Endothelial cell of umbilical vein (primary cell): ENCODE results near the gene TMEM130. TPM values are rescaled to one million over a fixed set of nuclear protein-coding genes. Genes with fewer than 3 reads are reported as not detected.

ENCODE experiments used
- BruUV-seq: library from RNA; stranded (reverse); fragments of 400-500 nt; replicated peaks from 2 replicates; lab custom pipeline; 2021; lab: Mats Ljungman, UMichigan
- CTCF ChIA-PET: fragments of 300-600, 350-600 bp; sonication (Branson Sonifier 250); formaldehyde crosslinking; loops from one replicate; lab custom pipeline; 2021; ENCODE audit warnings: antibody characterized with exemption, inconsistent platforms; lab: Charles Lee
- POLR2A ChIA-PET: fragments of 300-600, 350-600 bp; sonication (Branson Sonifier 250); formaldehyde crosslinking; loops from one replicate; lab custom pipeline; 2021; ENCODE audit warnings: antibody characterized with exemption, inconsistent platforms; lab: Charles Lee
- DNase-seq: peaks from one replicate; pipeline ENCODE4 v3.0.0-alpha.2; 2011; ENCODE audit warnings: low read depth, low spot score
- FAIRE-seq: peaks from 2 replicates; lab custom pipeline; 2011; peaks lifted over from hg19 to GRCh38; lab: Jason Lieb, UNC
- H2AFZ ChIP-seq: 2 replicates; pipeline ENCODE4 v1.6.0; 2012; ENCODE audit warnings: low read depth, low read length, control low read depth, inconsistent platforms
- H3K27ac ChIP-seq: 2 replicates; pipeline ENCODE4 v1.5.1; 2011; ENCODE audit warnings: low read depth, mild to moderate bottlenecking, control low read depth, low read length, moderate library complexity; ENCODE audit not compliant: insufficient read depth
- H3K27me3 ChIP-seq, 2 experiments: 2 replicates each; pipeline versions ENCODE4 v1.6.0 to v1.6.1; 2011; ENCODE audit warnings: low read length in 2 of 2, mixed read lengths in 1 of 2; ENCODE audit not compliant: control insufficient read depth in 2 of 2, insufficient read depth in 2 of 2
- H3K36me3 ChIP-seq, 2 experiments: 2 replicates in 1 of 2; 3 replicates in 1 of 2; pipeline ENCODE4 v1.5.1; 2011; ENCODE audit warnings: low read length in 2 of 2, mild to moderate bottlenecking in 1 of 2, moderate library complexity in 1 of 2; ENCODE audit not compliant: control insufficient read depth in 2 of 2, insufficient read depth in 2 of 2; ENCODE audit errors: extremely low read depth in 1 of 2
- H3K4me1 ChIP-seq: 3 replicates; pipeline ENCODE4 v1.5.1; 2011; ENCODE audit warnings: mild to moderate bottlenecking, low read length; ENCODE audit not compliant: control insufficient read depth, insufficient read depth; ENCODE audit errors: extremely low read depth
- H3K4me2 ChIP-seq: 2 replicates; pipeline ENCODE4 v1.6.1; 2011; ENCODE audit warnings: low read length, control low read depth, mixed read lengths; ENCODE audit not compliant: insufficient read depth
- H3K4me3 ChIP-seq, 3 experiments: fragments of 200-600 bp in 1 of 3; sonication (generic), shearing (Covaris generic) in 1 of 3; replicated peaks in 1 of 3; 2 replicates each; pipeline ENCODE4 v1.5.1; 2011 to 2016; ENCODE audit warnings: control low read depth in 3 of 3, low read length in 3 of 3, mild to moderate bottlenecking in 2 of 3, inconsistent platforms in 1 of 3, low read depth in 1 of 3, moderate library complexity in 1 of 3; ENCODE audit not compliant: insufficient read depth in 1 of 3
- H3K79me2 ChIP-seq: 2 replicates; pipeline ENCODE4 v1.6.0; 2012; ENCODE audit warnings: low read length, inconsistent platforms; ENCODE audit not compliant: control insufficient read depth, insufficient read depth
- H3K9ac ChIP-seq: replicated peaks from 2 replicates; pipeline ENCODE3; 2011; ENCODE audit warnings: low read length, control low read depth; ENCODE audit not compliant: insufficient read depth; ENCODE audit errors: extremely low read depth
- H3K9me1 ChIP-seq: replicated peaks from 3 replicates; pipeline ENCODE4 v1.6.0; 2011; ENCODE audit warnings: mild to moderate bottlenecking, low read length; ENCODE audit not compliant: control insufficient read depth, insufficient read depth; ENCODE audit errors: extremely low read depth
- H3K9me3 ChIP-seq: replicated peaks from 2 replicates; pipeline ENCODE4 v1.5.1; 2012; ENCODE audit warnings: low read length, inconsistent platforms; ENCODE audit not compliant: control insufficient read depth, insufficient read depth
- H4K20me1 ChIP-seq: replicated peaks from 2 replicates; pipeline ENCODE3; 2011; ENCODE audit warnings: mild to moderate bottlenecking, low read length; ENCODE audit not compliant: control insufficient read depth, insufficient read depth; ENCODE audit errors: extremely low read depth
- CTCF ChIP-seq, 2 donors: IDR thresholded peaks; 1 replicate in 1 of 2; 2 replicates in 1 of 2; pipeline ENCODE4 v1.5.1; 2011; ENCODE audit warnings: low read length in 2 of 2, mild to moderate bottlenecking in 2 of 2, moderate library complexity in 2 of 2, control low read depth in 1 of 2, inconsistent platforms in 1 of 2, low read depth in 1 of 2; ENCODE audit not compliant: insufficient read depth in 1 of 2; ENCODE audit errors: extremely low read depth in 1 of 2
- EZH2 ChIP-seq: IDR thresholded peaks from 2 replicates; pipeline ENCODE4 v1.6.1; 2012; ENCODE audit warnings: borderline replicate concordance, low read depth, mild to moderate bottlenecking, moderate library complexity, low read length, inconsistent platforms; ENCODE audit not compliant: severe bottlenecking
- FOS ChIP-seq: IDR thresholded peaks from 2 replicates; pipeline ENCODE4 v1.6.1; 2011; ENCODE audit warnings: mild to moderate bottlenecking, low read length, moderate library complexity, borderline replicate concordance; ENCODE audit not compliant: insufficient read depth
- GATA2 ChIP-seq: IDR thresholded peaks from 2 replicates; pipeline ENCODE4 v1.7.0; 2011; ENCODE audit warnings: low read depth, mild to moderate bottlenecking, moderate library complexity, mixed read lengths, low read length; ENCODE audit not compliant: insufficient read length, insufficient read depth
- JUN ChIP-seq: IDR thresholded peaks from 2 replicates; pipeline ENCODE4 v1.6.1; 2011; ENCODE audit warnings: borderline replicate concordance, low read depth; ENCODE audit not compliant: insufficient read length, insufficient read depth
- MAX ChIP-seq: IDR thresholded peaks from 2 replicates; pipeline ENCODE4 v1.6.1; 2011; ENCODE audit not compliant: insufficient read depth, insufficient read length
- MYC ChIP-seq: IDR thresholded peaks from one replicate; pipeline ENCODE4 v1.6.1; 2011; ENCODE audit warnings: mild to moderate bottlenecking, low read depth, low read length
- POLR2A ChIP-seq: IDR thresholded peaks from 2 replicates; pipeline ENCODE4 v1.6.1; 2012; ENCODE audit warnings: low read depth, mild to moderate bottlenecking, control low read depth, low read length
- POLR2AphosphoS5 ChIP-seq: IDR thresholded peaks from 2 replicates; pipeline ENCODE4 v1.6.1; 2012; ENCODE audit warnings: low read depth, mild to moderate bottlenecking, control low read depth, low read length, moderate library complexity; ENCODE audit not compliant: insufficient read depth
- dilution Hi-C: fragments of 300-500 bp; cut with MboI; formaldehyde crosslinking; loops from one replicate; pipeline ENCODE4 v1.15.0; 2019; ENCODE audit warnings: low sequenced_read_pairs; ENCODE audit not compliant: extremely low pct_ligation_motif_present
- intact Hi-C: fragments of 100-400 bp; cut with micrococcal nuclease; formaldehyde crosslinking; loops from one replicate; pipeline ENCODE4 v1.10.0; 2022
- polyA plus RNA-seq, 4 experiments: library from polyadenylated mRNA; depleted of rRNA in 3 of 4; stranded (reverse) in 3 of 4; unstranded in 1 of 4; fragments of >200 nt; gene quantifications; 2 replicates each; pipeline versions ENCODE4 v1.2.1 to v1.2.3, GENCODE V29; 2011 to 2012; ENCODE audit warnings: missing spikeins in 1 of 4
- total RNA-seq: library from RNA; stranded (reverse); gene quantifications from 2 replicates; pipeline ENCODE4 v1.2.3, GENCODE V29; 2021

TMEM130 gene
- total and polyA plus RNA-seq, 2 donors (not counting 3 experiments of a cell fraction or from before 2014, with no cell fraction given): not detected

- no peak for FAIRE-seq
- dilution Hi-C loops: no loop called here
These were observed 59.5 kb downstream of the TMEM130 start for GRCh38 chr7:98810153-98810802.

More at GRCh38 chr7:98810153-98810802, 59.5 kb downstream of the TMEM130 start:
- H3K4me1 ChIP-seq: no peaks in the 10 kb centered on the region
- H2AFZ ChIP-seq: no peak overlapping the region
- H3K79me2 ChIP-seq: no peaks in the 10 kb centered on the region
- H3K27ac ChIP-seq: no peak overlapping the region
- H3K36me3 ChIP-seq: no peaks in the 10 kb centered on the region
- no peaks in the 10 kb centered on the region for H3K27me3 ChIP-seq
- no peak overlapping the region for H3K9ac ChIP-seq
- no peak for TF ChIP-seq POLR2A
- no peak for TF ChIP-seq GATA2
- no peak for TF ChIP-seq EZH2
- no peak for TF ChIP-seq POLR2AphosphoS5
- TF ChIP-seq CTCF (IDR thresholded peaks at IDR 0.05; ENCODE audit: extremely low read depth in 1 of 2, insufficient read depth in 1 of 2, low read depth in 1 of 2, low read length in 2 of 2): no peak
- TF ChIP-seq MYC: no peak
- TF ChIP-seq MAX: no peak
- TF ChIP-seq JUN: no peak
- TF ChIP-seq FOS: no peak
- ChIA-PET POLR2A (no interaction called here), CTCF (no interaction called here)
- intact Hi-C loops: no loop called here
- no peaks in the 10 kb centered on the region for H4K20me1 ChIP-seq
- no TSS peak for BruUV-seq
- H3K4me3 ChIP-seq: no peak overlapping the region
- no peak for DNase-seq
- H3K9me3 ChIP-seq: no peaks in the 10 kb centered on the region
- no peaks in the 10 kb centered on the region for H3K9me1 ChIP-seq
- H3K4me2 ChIP-seq: no peak overlapping the region
